Breast epithelium (tissue), 4 donors: Measurements from ENCODE around the gene KCNN4. TPM values are rescaled to one million over a fixed set of nuclear protein-coding genes. Genes with fewer than 3 reads are reported as not detected.

ENCODE experiments used
- DNase-seq, 2 donors: peaks; one replicate each; pipeline ENCODE4 v3.0.0-alpha.2; 2019; ENCODE audit warnings: low spot score in 2 of 2
- H3K27ac ChIP-seq, 2 donors: fragments of 200-600 bp; sonication (generic) in 1 of 2; one replicate each; pipeline ENCODE4 v1.5.1; 2016 to 2019; ENCODE audit warnings: mild to moderate bottlenecking in 1 of 2
- H3K27me3 ChIP-seq, 2 donors: fragments of 200-600 bp; sonication (generic) in 1 of 2; one replicate each; pipeline versions ENCODE4 v1.5.1 to v1.6.0; 2017 to 2019; ENCODE audit warnings: control low read depth in 1 of 2, mild to moderate bottlenecking in 1 of 2
- H3K36me3 ChIP-seq: fragments of 200-600 bp; one replicate; pipeline ENCODE4 v1.5.1; 2019
- H3K4me1 ChIP-seq, 2 donors: fragments of 200-600 bp; sonication (generic); one replicate each; pipeline ENCODE4 v1.5.1; 2016 to 2019; ENCODE audit warnings: control low read depth in 1 of 2
- H3K4me3 ChIP-seq, 3 donors: fragments of 200-600 bp; sonication (generic); 1 replicate in 2 of 3; 2 replicates in 1 of 3; pipeline ENCODE4 v1.5.1; 2016 to 2019; ENCODE audit warnings: mild to moderate bottlenecking in 3 of 3, moderate library complexity in 2 of 3
- H3K9me3 ChIP-seq, 2 donors: fragments of 200-600 bp; sonication (generic) in 1 of 2; one replicate each; pipeline ENCODE4 v1.5.1; 2016 to 2019; ENCODE audit warnings: control low read depth in 1 of 2
- CTCF ChIP-seq, 3 donors: fragments of 450-650 bp; IDR thresholded peaks; one replicate each; pipeline ENCODE4 v1.5.1; 2016 to 2017; ENCODE audit warnings: antibody characterized with exemption in 3 of 3, mild to moderate bottlenecking in 3 of 3, moderate library complexity in 3 of 3
- POLR2A ChIP-seq: fragments of 450-650 bp; IDR thresholded peaks from one replicate; pipeline ENCODE4 v1.6.1; 2016; ENCODE audit warnings: antibody characterized with exemption, mild to moderate bottlenecking, moderate library complexity
- POLR2AphosphoS5 ChIP-seq, 3 donors: sonication (generic); formaldehyde crosslinking; IDR thresholded peaks; one replicate each; pipeline ENCODE4 v1.6.1; 2017; ENCODE audit warnings: antibody characterized with exemption in 3 of 3
- intact Hi-C: fragments of 100-400 bp; cut with DNase I; formaldehyde crosslinking; loops from one replicate; pipeline ENCODE4 v1.15.1; 2023; ENCODE audit warnings: low total_unique reads
- total RNA-seq, 3 donors: library from RNA; depleted of rRNA; stranded (reverse); fragments of >200 nt; gene quantifications; one replicate each; pipeline ENCODE4 v1.1.0, GENCODE V29; 2016

KCNN4 gene
- total RNA-seq, 3 donors from 2014 or later = 1.9 to 61.9 (median 28.2) TPM

DNA sequence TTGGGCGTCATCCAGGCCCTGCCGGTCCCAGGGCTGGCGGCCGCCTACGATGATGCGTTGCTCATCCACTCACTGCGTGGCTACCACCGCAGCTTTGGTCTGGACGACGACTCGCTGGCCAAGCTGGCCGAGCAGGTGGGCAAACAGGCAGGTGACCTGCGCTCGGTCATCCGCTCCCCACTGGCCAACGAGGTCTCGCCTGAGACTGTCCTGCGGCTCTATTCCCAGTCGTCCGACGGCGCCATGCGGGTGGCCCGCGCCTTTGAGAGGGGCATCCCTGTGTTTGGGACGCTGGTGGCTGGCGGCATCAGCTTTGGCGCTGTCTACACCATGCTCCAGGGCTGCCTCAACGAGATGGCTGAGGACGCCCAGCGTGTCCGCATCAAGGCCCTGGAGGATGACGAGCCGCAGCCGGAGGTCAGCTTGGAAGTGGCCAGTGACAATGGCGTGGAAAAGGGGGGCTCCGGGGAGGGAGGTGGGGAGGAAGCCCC lies 61.4 kb downstream of the KCNN4 start:
- Histone ChIP-seq H3K27me3 (no peaks in the 10 kb centered on the region), H3K4me3 (no peak overlapping the region), H3K27ac (no peak overlapping the region), H3K4me1 (no peaks in the 10 kb centered on the region), H3K36me3 (no peaks in the 10 kb centered on the region), H3K9me3 (no peaks in the 10 kb centered on the region)
- TF ChIP-seq POLR2AphosphoS5 (IDR thresholded peaks at IDR 0.05) (no peak), CTCF (IDR thresholded peaks at IDR 0.05) (no peak), POLR2A (no peak)
- DNase-seq = no peak
- intact Hi-C loops = loop anchor here (10.0 kb wide), 1 partner anchor 405 kb away; no protein-coding TSS in a partner anchor

DNA sequence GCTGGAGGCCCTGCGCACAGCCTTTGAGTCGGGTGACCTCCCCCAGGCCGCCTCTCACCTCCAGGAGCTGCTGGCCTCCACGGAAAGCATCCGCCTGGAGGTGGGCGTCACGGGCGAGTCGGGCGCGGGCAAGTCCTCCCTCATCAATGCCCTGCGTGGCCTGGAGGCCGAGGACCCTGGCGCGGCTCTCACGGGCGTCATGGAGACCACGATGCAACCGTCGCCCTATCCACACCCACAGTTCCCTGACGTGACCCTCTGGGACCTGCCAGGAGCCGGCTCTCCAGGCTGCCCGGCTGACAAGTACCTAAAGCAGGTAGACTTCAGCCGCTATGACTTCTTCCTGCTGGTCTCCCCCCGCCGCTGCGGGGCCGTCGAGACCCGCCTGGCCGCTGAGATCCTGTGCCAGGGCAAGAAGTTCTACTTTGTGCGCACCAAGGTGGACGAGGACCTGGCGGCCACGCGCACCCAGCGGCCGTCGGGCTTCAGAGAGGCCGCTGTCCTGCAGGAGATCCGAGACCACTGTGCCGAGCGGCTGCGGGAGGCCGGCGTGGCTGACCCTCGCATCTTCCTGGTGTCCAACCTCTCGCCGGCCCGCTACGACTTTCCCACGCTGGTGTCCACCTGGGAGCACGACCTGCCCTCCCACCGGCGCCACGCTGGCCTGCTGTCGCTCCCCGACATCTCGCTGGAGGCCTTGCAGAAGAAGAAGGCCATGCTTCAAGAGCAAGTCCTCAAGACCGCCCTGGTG lies 62.0 kb downstream of the KCNN4 start:
- H3K36me3 ChIP-seq = no peaks in the 10 kb centered on the region
- H3K27me3 ChIP-seq = no peaks in the 10 kb centered on the region
- no peaks in the 10 kb centered on the region for H3K9me3 ChIP-seq
- no peaks in the 10 kb centered on the region for H3K4me1 ChIP-seq
- no peak for TF ChIP-seq POLR2A
- TF ChIP-seq CTCF (IDR thresholded peaks at IDR 0.05) = no peak
- no peak for TF ChIP-seq POLR2AphosphoS5 (IDR thresholded peaks at IDR 0.05)
- H3K27ac ChIP-seq = no peak overlapping the region
- DNase-seq = no peak
- H3K4me3 ChIP-seq = no peak overlapping the region
- intact Hi-C loops = loop anchor here (10.0 kb wide), 1 partner anchor 404 kb away; no protein-coding TSS in a partner anchor

Other genes with a start within 250 kb of the KCNN4 start
- under 1 TPM; 0.59 to 0.98 (median 0.64) TPM for gene ZNF575, start 247.8 kb downstream of the KCNN4 start, total RNA-seq
- 10 to 100 TPM; 21.0 to 30.6 (median 29.0) TPM for gene XRCC1, start 205.4 kb downstream of the KCNN4 start, total RNA-seq
- 10 to 100 TPM in 1 of 3 donors, 1 to 10 TPM in 2; 4.5 to 12.5 (median 6.9) TPM for gene PINLYP, start 205.2 kb downstream of the KCNN4 start, total RNA-seq
- 10 to 100 TPM; 14.9 to 17.4 (median 16.1) TPM for gene IRGQ, start 184.8 kb downstream of the KCNN4 start, total RNA-seq
- gene ZNF576, start 184.4 kb downstream of the KCNN4 start, total RNA-seq = 10 to 100 TPM; 14.2 to 18.0 (median 14.8) TPM
- 1 to 10 TPM in 1 of 3 donors, under 1 TPM in 2; 0.32 to 1.6 (median 0.33) TPM for gene SRRM5, start 168.9 kb downstream of the KCNN4 start, total RNA-seq
- gene ZNF428, start 161.3 kb downstream of the KCNN4 start, total RNA-seq = 10 to 100 TPM; 24.7 to 31.1 (median 28.2) TPM
- gene CADM4, start 141.1 kb downstream of the KCNN4 start, total RNA-seq = 10 to 100 TPM in 2 of 3 donors, 1 to 10 TPM in 1; 2.1 to 20.8 (median 18.0) TPM
- 10 to 100 TPM; 13.3 to 61.0 (median 21.3) TPM for gene PLAUR, start 110.8 kb downstream of the KCNN4 start, total RNA-seq
- gene IRGC, start 64.9 kb downstream of the KCNN4 start, total RNA-seq = not detected
- 10 to 100 TPM; 10.6 to 29.9 (median 20.6) TPM for gene SMG9, start 26.0 kb downstream of the KCNN4 start, total RNA-seq
- gene LYPD5, start 21.5 kb upstream of the KCNN4 start, total RNA-seq = 1 to 10 TPM in 2 of 3 donors, under 1 TPM in 1; 0.48 to 7.2 (median 6.2) TPM
- 10 to 100 TPM in 2 of 3 donors, 1 to 10 TPM in 1; 6.9 to 19.6 (median 13.8) TPM for gene ZNF283, start 46.3 kb upstream of the KCNN4 start, total RNA-seq
- gene ZNF404, start 103.0 kb upstream of the KCNN4 start, total RNA-seq = 1 to 10 TPM; 1.1 to 5.9 (median 3.6) TPM
- gene ZNF45, start 154.3 kb upstream of the KCNN4 start, total RNA-seq = 10 to 100 TPM in 2 of 3 donors, 1 to 10 TPM in 1; 9.8 to 29.7 (median 19.3) TPM
- gene ZNF221, start 170.3 kb upstream of the KCNN4 start, total RNA-seq = 10 to 100 TPM in 1 of 3 donors, 1 to 10 TPM in 2; 4.5 to 11.7 (median 7.2) TPM
- gene ZNF155, start 203.2 kb upstream of the KCNN4 start, total RNA-seq = 10 to 100 TPM in 2 of 3 donors, 1 to 10 TPM in 1; 6.1 to 17.4 (median 15.1) TPM
- gene ZNF230, start 222.0 kb upstream of the KCNN4 start, total RNA-seq = 1 to 10 TPM; 3.0 to 8.3 (median 5.6) TPM
- gene ZNF222, start 244.4 kb upstream of the KCNN4 start, total RNA-seq = 1 to 10 TPM; 1.8 to 3.8 (median 2.9) TPM